ENCODE measurements around the gene PHF20. TPM values are rescaled to one million over a fixed set of nuclear protein-coding genes. Genes with fewer than 3 reads are reported as not detected.
"Not testable (repeated sequence)": the region's sequence is repeated elsewhere in the genome, so short reads cannot be mapped to it uniquely, and the experiment has no call there.

The PHF20 gene
- total RNA-seq, 1 donor from 2014 or later = 101 TPM

DNA sequence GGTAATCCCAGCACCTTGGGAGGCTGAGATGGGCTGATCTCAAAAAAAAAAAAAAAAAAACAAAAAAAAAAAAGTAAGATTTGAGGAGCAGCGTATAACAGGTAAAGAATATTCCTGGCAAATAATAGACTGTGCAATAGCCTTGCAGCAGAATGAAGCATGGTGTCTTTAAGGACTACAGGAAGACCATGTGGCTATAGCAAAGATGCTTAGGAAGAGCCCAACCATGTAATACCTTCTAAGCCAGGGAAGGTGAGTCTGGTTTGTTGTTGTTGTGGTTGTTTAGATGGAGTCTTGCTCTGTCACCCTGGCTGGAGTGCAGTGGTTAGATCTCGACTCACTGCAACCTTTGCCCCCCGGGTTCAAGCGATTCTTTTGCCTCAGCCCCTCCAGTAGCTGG lies 15.4 kb upstream of the PHF20 start:
- H3K27me3 Mint-ChIP-seq (ENCODE audit: unreplicated experiment) = no peaks in the 10 kb centered on the region
- H3K4me3 Mint-ChIP-seq (ENCODE audit: unreplicated experiment) = no peak overlapping the region
- H3K9me3 Mint-ChIP-seq (ENCODE audit: unreplicated experiment) = no peaks in the 10 kb centered on the region
- no peaks in the 10 kb centered on the region for H3K36me3 Mint-ChIP-seq (ENCODE audit: low read depth, unreplicated experiment)
- TF ChIP-seq CTCF (IDR thresholded peaks at IDR 0.05; ENCODE audit: unreplicated experiment) = no peak
- no peak for DNase-seq (ENCODE audit: low spot score)
- no peaks in the 10 kb centered on the region for H3K4me1 Mint-ChIP-seq (ENCODE audit: unreplicated experiment)
- H3K27ac Mint-ChIP-seq (ENCODE audit: unreplicated experiment) = no peak overlapping the region

- Mint-ChIP-seq H3K9me3 (ENCODE audit: unreplicated experiment) (no peaks in the 10 kb centered on the region), H3K27ac (ENCODE audit: unreplicated experiment) (no peak overlapping the region), H3K27me3 (ENCODE audit: unreplicated experiment) (no peaks in the 10 kb centered on the region), H3K4me3 (ENCODE audit: unreplicated experiment) (no peak overlapping the region), H3K4me1 (ENCODE audit: unreplicated experiment) (no peaks in the 10 kb centered on the region), H3K36me3 (ENCODE audit: low read depth, unreplicated experiment) (no peaks in the 10 kb centered on the region)
- DNase-seq (ENCODE audit: low spot score) = no peak
- TF ChIP-seq CTCF (IDR thresholded peaks at IDR 0.05; ENCODE audit: unreplicated experiment) = no peak
Measured at GRCh38 chr20:35757098-35757705, 14.6 kb upstream of the PHF20 start.

DNA sequence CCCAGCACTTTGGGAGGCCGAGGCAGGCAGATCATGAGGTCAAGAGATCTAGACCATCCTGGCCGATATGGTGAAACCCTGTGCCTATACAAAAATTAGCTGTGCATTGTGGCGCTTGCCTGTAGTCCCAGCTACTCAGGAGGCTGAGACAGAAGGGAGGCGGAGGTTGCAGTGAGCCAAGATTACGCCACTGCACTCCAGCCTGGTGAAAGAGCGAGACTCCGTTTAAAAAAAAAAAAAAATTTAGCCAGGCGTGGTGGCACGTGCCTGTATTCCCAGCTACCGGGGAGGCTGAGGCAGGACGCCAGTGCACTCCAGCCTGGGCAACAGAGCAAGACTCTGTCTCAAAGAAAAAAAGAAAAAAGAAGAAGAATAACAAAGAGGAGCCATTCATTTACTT lies 10.3 kb upstream of the PHF20 start:
- H3K4me1 Mint-ChIP-seq (ENCODE audit: unreplicated experiment); H3K27me3 Mint-ChIP-seq (ENCODE audit: unreplicated experiment): not testable (repeated sequence)

DNA sequence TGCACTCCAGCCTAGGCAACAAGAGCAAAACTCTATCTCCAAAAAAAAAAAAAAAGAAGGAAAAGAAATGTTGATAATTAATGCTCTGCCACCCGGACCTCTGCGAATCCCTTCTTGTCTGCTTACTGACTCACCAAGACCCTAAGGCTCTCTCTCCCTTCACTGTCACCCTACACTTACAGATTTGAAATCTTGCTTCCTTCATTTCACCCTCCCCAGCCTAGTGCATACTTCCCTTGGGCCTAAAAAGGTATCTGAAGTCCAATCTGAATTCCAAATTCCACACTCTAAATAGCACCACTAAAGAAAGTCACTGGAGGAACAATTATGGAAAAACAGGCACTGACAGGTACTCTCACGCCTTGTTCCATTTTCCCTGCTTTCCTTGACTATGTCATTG lies 9.4 kb upstream of the PHF20 start:
- DNase-seq (ENCODE audit: low spot score) = no peak
- Mint-ChIP-seq H3K4me1 (ENCODE audit: unreplicated experiment) (peaks cover 6% of the 10 kb centered on the region), H3K9me3 (ENCODE audit: unreplicated experiment) (no peaks in the 10 kb centered on the region), H3K36me3 (ENCODE audit: low read depth, unreplicated experiment) (peaks cover 3% of the 10 kb centered on the region), H3K27ac (ENCODE audit: unreplicated experiment) (peak overlapping the region; percentile 76), H3K4me3 (ENCODE audit: unreplicated experiment) (peak overlapping the region; percentile 68), H3K27me3 (ENCODE audit: unreplicated experiment) (no peaks in the 10 kb centered on the region)
- TF ChIP-seq CTCF (IDR thresholded peaks at IDR 0.05; ENCODE audit: unreplicated experiment) = no peak

More for the DNA sequence above, 10.3 kb upstream of the PHF20 start:
- not testable (repeated sequence) for H3K36me3 Mint-ChIP-seq (ENCODE audit: low read depth, unreplicated experiment); DNase-seq (ENCODE audit: low spot score); H3K4me3 Mint-ChIP-seq (ENCODE audit: unreplicated experiment); H3K27ac Mint-ChIP-seq (ENCODE audit: unreplicated experiment); H3K9me3 Mint-ChIP-seq (ENCODE audit: unreplicated experiment)

DNA sequence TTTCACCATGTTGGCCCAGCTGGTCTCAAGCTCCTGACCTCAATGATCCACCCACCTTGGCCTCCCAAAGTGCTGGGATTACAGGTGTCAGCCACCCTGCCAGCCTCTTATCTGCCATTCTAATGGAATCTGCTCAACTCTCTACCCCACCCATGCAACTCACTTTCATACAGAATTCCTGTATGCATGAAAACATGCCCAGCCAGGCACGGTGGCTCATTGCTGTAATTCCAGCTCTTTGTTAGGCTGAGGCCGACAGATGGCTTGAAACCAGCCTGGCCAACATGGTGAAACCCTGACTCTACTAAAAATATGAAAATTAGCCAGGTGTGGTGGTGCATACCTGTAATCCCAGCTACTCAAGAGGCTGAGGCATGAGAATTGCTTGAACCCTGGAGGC lies 6.9 kb upstream of the PHF20 start:
- not testable (repeated sequence) for DNase-seq (ENCODE audit: low spot score); H3K27me3 Mint-ChIP-seq (ENCODE audit: unreplicated experiment); H3K9me3 Mint-ChIP-seq (ENCODE audit: unreplicated experiment); H3K36me3 Mint-ChIP-seq (ENCODE audit: low read depth, unreplicated experiment); H3K4me3 Mint-ChIP-seq (ENCODE audit: unreplicated experiment); H3K27ac Mint-ChIP-seq (ENCODE audit: unreplicated experiment)
- H3K4me1 Mint-ChIP-seq (ENCODE audit: unreplicated experiment) = peaks cover 23% of the 10 kb centered on the region

- Mint-ChIP-seq H3K9me3 (ENCODE audit: unreplicated experiment) (no peaks in the 10 kb centered on the region), H3K27me3 (ENCODE audit: unreplicated experiment) (peaks cover 3% of the 10 kb centered on the region), H3K36me3 (ENCODE audit: low read depth, unreplicated experiment) (peaks cover 9% of the 10 kb centered on the region), H3K4me1 (ENCODE audit: unreplicated experiment) (peaks cover 30% of the 10 kb centered on the region), H3K4me3 (ENCODE audit: unreplicated experiment) (no peak overlapping the region), H3K27ac (ENCODE audit: unreplicated experiment) (no peak overlapping the region)
- DNase-seq (ENCODE audit: low spot score) = no peak
- no peak for TF ChIP-seq CTCF (IDR thresholded peaks at IDR 0.05; ENCODE audit: unreplicated experiment)
Measured at GRCh38 chr20:35766843-35767242, 5.0 kb upstream of the PHF20 start.
